GM18511 (cell line): ENCODE data around the gene FGF10.

ENCODE experiments used
- ATAC-seq: cut with Tn5 transposase; IDR thresholded peaks from one replicate; pipeline ENCODE4 v1.9.1; 2021; ENCODE audit warnings: mild to moderate bottlenecking, moderate library complexity; ENCODE audit not compliant: unreplicated experiment

The FGF10 gene

DNA sequence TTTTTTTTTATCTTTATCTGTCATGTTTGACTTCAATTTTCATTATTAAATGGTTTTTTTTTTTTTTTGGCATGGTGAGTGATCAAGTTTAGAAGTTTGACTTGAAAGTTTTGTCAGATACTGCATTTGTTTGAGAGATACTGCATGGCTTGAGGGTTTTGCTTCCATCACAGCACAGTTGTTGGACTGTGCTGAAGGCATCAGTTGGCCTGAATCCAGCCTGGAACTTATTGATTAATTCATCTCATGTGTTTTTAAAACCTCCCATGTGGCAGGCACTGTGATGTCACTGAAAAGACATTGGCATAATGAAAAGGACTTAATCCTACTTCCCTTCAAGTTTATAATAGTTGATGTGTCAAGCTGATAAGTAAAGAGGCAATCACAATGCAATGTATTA is 128.4 kb downstream of the FGF10 start:
- ATAC-seq: no peak

DNA sequence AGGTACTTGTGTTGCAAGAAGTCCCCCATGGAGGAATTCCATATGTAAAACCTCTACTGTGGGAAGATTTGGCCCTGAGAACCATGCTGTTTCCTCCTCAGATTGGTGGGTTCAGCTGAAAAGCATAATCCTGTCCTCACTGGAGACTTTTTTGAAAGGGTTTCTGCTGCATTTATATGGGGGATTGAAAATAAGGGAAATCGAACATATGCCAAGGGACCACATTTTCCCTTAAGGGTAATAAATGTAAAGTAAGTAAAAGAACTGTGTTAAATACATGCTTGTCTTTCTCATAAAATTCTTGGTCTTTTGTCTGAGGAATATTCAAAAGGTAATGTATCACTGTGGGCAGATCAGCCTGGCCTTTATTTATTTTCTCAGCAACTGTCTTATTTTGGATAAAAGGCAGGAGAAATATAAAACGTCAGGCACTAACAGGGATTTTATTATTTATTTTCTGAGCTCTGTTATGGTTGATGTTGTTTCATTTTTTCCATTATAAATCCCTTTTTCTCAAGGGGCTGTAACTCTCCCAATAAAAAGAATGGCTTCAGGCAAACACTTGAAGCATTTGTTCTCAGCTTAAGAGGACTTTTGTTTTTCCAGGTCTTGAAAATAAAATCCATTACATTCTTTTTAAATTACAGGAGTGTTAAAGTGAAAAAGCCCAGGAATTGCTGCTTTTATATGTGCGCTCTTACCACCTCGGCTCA is 131.4 kb downstream of the FGF10 start:
- ATAC-seq: no peak

DNA sequence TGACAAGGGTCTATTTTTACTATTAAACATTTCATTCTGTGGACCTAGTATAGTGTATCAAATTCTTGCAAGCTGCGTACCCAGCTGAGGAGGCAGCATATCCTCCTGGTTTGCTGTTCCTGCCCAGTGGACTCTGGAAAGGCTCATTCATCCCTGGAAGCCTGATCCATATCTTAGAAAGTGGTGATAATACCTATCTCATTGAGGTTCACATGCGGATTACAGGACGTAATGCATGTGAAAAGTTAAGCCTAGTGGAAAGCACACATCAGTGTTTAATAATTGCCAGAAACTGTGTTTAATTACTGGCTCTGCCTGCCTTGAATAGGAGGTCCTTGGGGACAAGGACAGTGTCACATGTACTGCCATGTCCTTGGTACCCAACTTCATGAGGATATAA is 132.0 kb downstream of the FGF10 start:
- ATAC-seq: no peak
